ENCODE measurements around the gene SBSN. TPM values are rescaled to one million over a fixed set of nuclear protein-coding genes. Genes with fewer than 3 reads are reported as not detected.

SBSN gene
- polyA plus RNA-seq, 2 of the 4 experiments (the other 2 are of a cell fraction), result 0.28 to 1.1 TPM

- TF ChIP-seq KDM1A (IDR thresholded peaks at IDR 0.05; ENCODE audit: low read depth) (no peak), E2F6 (IDR thresholded peaks at IDR 0.05; ENCODE audit: borderline replicate concordance, low read depth) (0 out of 2 replicates have a peak, but pooled peaks have one; percentile 6), PBX3 (IDR thresholded peaks at IDR 0.05) (no peak), CBX2 (IDR thresholded peaks at IDR 0.05; ENCODE audit: borderline replicate concordance, low read depth) (no peak), BCL3 (IDR thresholded peaks at IDR 0.05) (no peak), RCOR1 (IDR thresholded peaks at IDR 0.05; ENCODE audit: low read depth, low read length) (no peak), ESRRA (IDR thresholded peaks at IDR 0.05; ENCODE audit: borderline replicate concordance, low read length) (no peak), HOXB5 (CRISPR knock-in tag; IDR thresholded peaks at IDR 0.05) (no peak), TFCP2L1 (CRISPR knock-in tag; IDR thresholded peaks at IDR 0.05) (no peak), JUN (IDR thresholded peaks at IDR 0.05) (no peak), RARB (CRISPR knock-in tag; IDR thresholded peaks at IDR 0.05) (no peak), HOXA7 (CRISPR knock-in tag; IDR thresholded peaks at IDR 0.05) (no peak), NPAS2 (CRISPR knock-in tag; IDR thresholded peaks at IDR 0.05; ENCODE audit: borderline replicate concordance) (no peak), CTCF (IDR thresholded peaks at IDR 0.05) (no peak), ZSCAN20 (CRISPR knock-in tag; IDR thresholded peaks at IDR 0.05) (no peak)
Observed at GRCh38 chr19:35545855-35546381, 17.8 kb upstream of the SBSN start (continued).

- FAIRE-seq, result no peak
- Histone ChIP-seq H3K4me2 (peak within 1 kb of the TSS; percentile 85), H3K4me1 (peaks cover 14% of the 10 kb centered on the region), H3K27ac (peak within 1 kb of the TSS; percentile 88 to 93), H3K9me3 (no peaks in the 10 kb centered on the region), H3K4me3 (peak within 1 kb of the TSS; percentile 86)
- ATAC-seq, result peak; percentile 88 to 95
- POLR2A ChIA-PET, result interaction anchor here (0.6 kb wide), 1 partner anchor 103 kb away, joined by 3 read pairs; the partner anchor contains the start of gene COX6B1
- WGBS (ENCODE audit: missing lambda C conversion rate), result 1% methylated on average over 85 of the region's 85 CpGs
- CTCF ChIA-PET, result interaction anchor here (0.8 to 2.6 kb wide), 5 partner anchors 11 to 37 kb away, joined by 3 to 24 read pairs (median 6); no protein-coding TSS in a partner anchor
- peak; percentile 95 to 100 for DNase-seq (ENCODE audit: low read depth in 1 of 2, low spot score in 1 of 2)
- TF ChIP-seq KDM1A (IDR thresholded peaks at IDR 0.05; ENCODE audit: low read depth) (no peak), RAD21 (conservative IDR thresholded peaks at IDR 0.05 in 1 of 2, IDR thresholded peaks at IDR 0.05 in 1 of 2) (no peak), ZFP36 (IDR thresholded peaks at IDR 0.05; ENCODE audit: borderline replicate concordance, partially characterized antibody) (no peak), EHMT2 (IDR thresholded peaks at IDR 0.05; ENCODE audit: low read depth) (no peak), NPAS2 (CRISPR knock-in tag; IDR thresholded peaks at IDR 0.05; ENCODE audit: borderline replicate concordance) (no peak), HEYL (CRISPR knock-in tag; IDR thresholded peaks at IDR 0.05) (no peak), E2F6 (IDR thresholded peaks at IDR 0.05; ENCODE audit: borderline replicate concordance, low read depth) (peak; percentile 68), JUNB (IDR thresholded peaks at IDR 0.05) (no peak), NR3C1 (IDR thresholded peaks at IDR 0.05) (no peak), MAZ (IDR thresholded peaks at IDR 0.05; ENCODE audit: borderline replicate concordance, low read depth, low read length) (no peak), HOXB13 (CRISPR knock-in tag; IDR thresholded peaks at IDR 0.05; ENCODE audit: low read depth) (0 out of 2 replicates have a peak, but pooled peaks have one; percentile 21), FOSB (CRISPR knock-in tag; IDR thresholded peaks at IDR 0.05) (no peak), CHD4 (IDR thresholded peaks at IDR 0.05; ENCODE audit: borderline replicate concordance) (no peak), CBX8 (IDR thresholded peaks at IDR 0.05) (no peak), PBX3 (IDR thresholded peaks at IDR 0.05) (peak; percentile 44; the same call in 1 of the 2 replicates), HOXA7 (CRISPR knock-in tag; IDR thresholded peaks at IDR 0.05) (no peak), CHD2 (IDR thresholded peaks at IDR 0.05; ENCODE audit: low read length, partially characterized antibody) (no peak), JUN (IDR thresholded peaks at IDR 0.05) (peak; percentile 91 to 97), MAFK (IDR thresholded peaks at IDR 0.05; ENCODE audit: partially characterized antibody) (no peak), FOXS1 (CRISPR knock-in tag; IDR thresholded peaks at IDR 0.05) (no peak), MYC (IDR thresholded peaks at IDR 0.05; ENCODE audit: borderline replicate concordance, low read length) (peak; percentile 88)
Observed at GRCh38 chr19:35545001-35545854, 17.1 kb upstream of the SBSN start, which contains the start of gene TMEM147. TSS of gene TMEM147 (plus strand) at chr19:35545626. CDS start at chr19:35545740, 114 bp downstream.

Measured in A549 (cell line).